RPMI7951 (cell line): ENCODE measurements around the gene NLN. TPM values are rescaled to one million over a fixed set of nuclear protein-coding genes. Genes with fewer than 3 reads are reported as not detected.
"Not testable (repeated sequence)": the region's sequence is repeated elsewhere in the genome, so short reads cannot be mapped to it uniquely, and the experiment has no call there.

Experiments used
- DNase-seq: peaks from one replicate; pipeline ENCODE4 v3.0.0-alpha.2; 2012; ENCODE audit warnings: low read depth
- total RNA-seq: library from RNA; depleted of rRNA; stranded (reverse); fragments of >200 nt; shearing (Covaris generic); gene quantifications from 2 replicates; pipeline ENCODE4 v1.2.3, GENCODE V29; 2014

Gene NLN
- total RNA-seq, 1 experiment from 2014 or later, result 24.6 TPM

- DNase-seq, result not testable (repeated sequence)
Measured at GRCh38 chr5:65772963-65773362, 51.0 kb downstream of the NLN start.

- peak; percentile 38 for DNase-seq
Measured at GRCh38 chr5:65774346-65774745, 52.3 kb downstream of the NLN start.

- DNase-seq, result no peak
Measured at GRCh38 chr5:65775476-65775875, 53.5 kb downstream of the NLN start.

- peak; percentile 5 for DNase-seq
Measured at GRCh38 chr5:65776441-65777141, 54.6 kb downstream of the NLN start.

- no peak for DNase-seq
Measured at GRCh38 chr5:65778126-65778525, 56.1 kb downstream of the NLN start.

GRCh38 chr5:65779643-65780042 lies 57.6 kb downstream of the NLN start:
- DNase-seq, result no peak

GRCh38 chr5:65788296-65788695 lies 66.3 kb downstream of the NLN start:
- DNase-seq, result not testable (repeated sequence)

GRCh38 chr5:65790371-65791163 lies 68.6 kb downstream of the NLN start:
- DNase-seq, result no peak

- no peak for DNase-seq
Measured at GRCh38 chr5:65791712-65792673, 70.0 kb downstream of the NLN start.

GRCh38 chr5:65796269-65796668 lies 74.3 kb downstream of the NLN start:
- DNase-seq, result no peak

- DNase-seq, result no peak
Measured at GRCh38 chr5:65796751-65797316, 74.8 kb downstream of the NLN start.

GRCh38 chr5:65797481-65797880 lies 75.5 kb downstream of the NLN start:
- no peak for DNase-seq

GRCh38 chr5:65799857-65800256 lies 77.9 kb downstream of the NLN start:
- DNase-seq, result no peak

GRCh38 chr5:65800775-65801174 lies 78.8 kb downstream of the NLN start:
- no peak for DNase-seq

GRCh38 chr5:65801352-65801783 lies 79.4 kb downstream of the NLN start:
- DNase-seq, result peak; percentile 62

- no peak for DNase-seq
Measured at GRCh38 chr5:65802080-65802479, 80.1 kb downstream of the NLN start.

- no peak for DNase-seq
Measured at GRCh38 chr5:65802820-65803219, 80.8 kb downstream of the NLN start.

- peak; percentile 6 for DNase-seq
Measured at GRCh38 chr5:65803699-65804391, 81.8 kb downstream of the NLN start.

GRCh38 chr5:65805089-65805488 lies 83.1 kb downstream of the NLN start:
- no peak for DNase-seq

- DNase-seq, result not testable (repeated sequence)
Measured at GRCh38 chr5:65807494-65807893, 85.5 kb downstream of the NLN start.

GRCh38 chr5:65808251-65808741 lies 86.3 kb downstream of the NLN start:
- DNase-seq, result peak; percentile 3
